HUES6 (cell line): Measurements from ENCODE around the gene FOXJ3.

Source experiments
- H3K27ac ChIP-seq: 2 replicates; pipeline ENCODE4 v1.7.0; 2013; ENCODE audit warnings: low read depth, mild to moderate bottlenecking, low read length, inconsistent platforms
- H3K27me3 ChIP-seq: 2 replicates; pipeline ENCODE4 v1.6.1; 2013; ENCODE audit warnings: low read length; ENCODE audit not compliant: control insufficient read depth, insufficient read depth
- H3K36me3 ChIP-seq: 2 replicates; pipeline ENCODE4 v1.6.1; 2013; ENCODE audit warnings: low read length; ENCODE audit not compliant: control insufficient read depth, insufficient read depth
- H3K4me1 ChIP-seq: 2 replicates; pipeline ENCODE4 v1.6.1; 2013; ENCODE audit warnings: low read length; ENCODE audit not compliant: control insufficient read depth, insufficient read depth
- H3K4me3 ChIP-seq: 2 replicates; pipeline ENCODE4 v1.5.1; 2013; ENCODE audit warnings: low read depth, low read length
- H3K9ac ChIP-seq: one replicate; pipeline ENCODE4 v1.6.1; 2013; ENCODE audit warnings: mild to moderate bottlenecking, low read length
- H3K9me3 ChIP-seq: 2 replicates; pipeline ENCODE4 v1.6.1; 2013; ENCODE audit warnings: low read depth, low read length; ENCODE audit not compliant: control insufficient read depth, insufficient read depth

Gene FOXJ3

DNA sequence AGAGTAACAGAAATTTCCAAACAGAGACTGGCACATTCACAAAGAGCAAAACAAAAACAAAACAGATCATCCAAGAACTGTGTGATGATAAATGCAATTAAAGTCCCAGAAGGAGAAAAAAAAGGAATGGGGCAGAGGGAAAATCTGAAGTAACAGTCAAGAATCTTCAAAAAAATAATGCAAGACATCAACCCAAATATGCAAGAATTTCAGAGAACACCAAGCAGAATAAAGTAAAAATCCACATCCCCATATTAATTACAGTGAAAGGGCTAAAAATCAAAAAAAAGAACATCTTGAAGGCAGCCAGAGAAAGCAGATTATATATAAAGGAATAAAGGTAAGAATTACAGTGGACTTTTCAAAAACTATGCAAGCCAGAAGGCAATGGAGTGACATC is 67.1 kb downstream of the FOXJ3 start:
- Histone ChIP-seq H3K27me3 (no peaks in the 10 kb centered on the region), H3K9ac (no peak overlapping the region), H3K27ac (no peak overlapping the region), H3K36me3 (peaks cover 13% of the 10 kb centered on the region), H3K4me1 (peaks cover 13% of the 10 kb centered on the region), H3K4me3 (no peak overlapping the region), H3K9me3 (no peaks in the 10 kb centered on the region)

DNA sequence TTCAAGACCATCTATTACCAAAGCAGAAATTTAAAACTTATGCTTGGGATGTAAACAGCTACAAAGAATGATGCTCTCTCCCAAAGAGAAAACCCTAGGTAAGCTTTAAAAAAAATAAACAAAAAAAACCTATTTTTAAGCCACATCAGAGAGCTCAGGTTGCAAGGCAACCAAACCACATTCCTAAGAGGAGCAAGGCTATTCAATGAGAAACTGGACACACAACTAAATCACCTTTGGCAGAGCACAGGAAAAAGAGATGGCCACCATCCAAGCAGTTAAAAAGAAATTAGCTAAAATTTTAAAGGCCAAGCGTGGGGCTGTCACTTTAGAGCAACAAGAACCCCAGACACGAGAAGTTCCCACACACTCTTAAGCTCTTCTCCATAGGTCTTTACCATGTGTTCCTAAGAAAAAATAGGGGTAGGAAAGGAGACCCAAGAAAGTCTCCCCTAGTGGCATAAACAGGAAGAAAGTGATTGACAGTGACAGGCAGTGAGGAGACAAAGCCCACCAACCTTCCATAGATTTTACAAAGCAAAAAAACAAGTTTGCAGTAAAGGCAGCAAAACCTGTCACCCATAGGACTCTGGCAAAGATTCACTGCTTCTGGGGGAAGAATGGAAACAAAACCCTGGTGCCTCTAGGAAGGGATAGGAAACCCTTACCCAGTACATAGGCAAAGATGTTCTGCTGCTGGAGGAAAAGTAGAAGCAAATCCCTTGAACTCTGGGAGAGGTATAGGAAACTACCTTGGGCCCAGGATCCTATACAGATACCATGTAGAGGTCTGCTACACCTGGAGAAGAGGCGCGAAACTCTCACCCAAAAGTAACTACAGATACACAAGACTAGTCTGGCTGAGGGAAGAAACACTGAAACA is 68.5 kb downstream of the FOXJ3 start:
- H3K27ac ChIP-seq: no peak overlapping the region
- peaks cover 18% of the 10 kb centered on the region for H3K36me3 ChIP-seq
- H3K27me3 ChIP-seq: no peaks in the 10 kb centered on the region
- no peak overlapping the region for H3K4me3 ChIP-seq
- H3K9me3 ChIP-seq: no peaks in the 10 kb centered on the region
- H3K4me1 ChIP-seq: peaks cover 13% of the 10 kb centered on the region
- no peak overlapping the region for H3K9ac ChIP-seq

GRCh38 chr1:42264511-42265190 is 70.4 kb downstream of the FOXJ3 start:
- no peak overlapping the region for H3K4me3 ChIP-seq
- no peaks in the 10 kb centered on the region for H3K27me3 ChIP-seq
- H3K9me3 ChIP-seq: no peaks in the 10 kb centered on the region
- H3K4me1 ChIP-seq: peaks cover 15% of the 10 kb centered on the region
- H3K36me3 ChIP-seq: peaks cover 21% of the 10 kb centered on the region
- H3K9ac ChIP-seq: no peak overlapping the region
- no peak overlapping the region for H3K27ac ChIP-seq

GRCh38 chr1:42263019-42263418 is 72.0 kb downstream of the FOXJ3 start:
- no peaks in the 10 kb centered on the region for H3K27me3 ChIP-seq
- no peaks in the 10 kb centered on the region for H3K9me3 ChIP-seq
- H3K4me1 ChIP-seq: peaks cover 18% of the 10 kb centered on the region

DNA sequence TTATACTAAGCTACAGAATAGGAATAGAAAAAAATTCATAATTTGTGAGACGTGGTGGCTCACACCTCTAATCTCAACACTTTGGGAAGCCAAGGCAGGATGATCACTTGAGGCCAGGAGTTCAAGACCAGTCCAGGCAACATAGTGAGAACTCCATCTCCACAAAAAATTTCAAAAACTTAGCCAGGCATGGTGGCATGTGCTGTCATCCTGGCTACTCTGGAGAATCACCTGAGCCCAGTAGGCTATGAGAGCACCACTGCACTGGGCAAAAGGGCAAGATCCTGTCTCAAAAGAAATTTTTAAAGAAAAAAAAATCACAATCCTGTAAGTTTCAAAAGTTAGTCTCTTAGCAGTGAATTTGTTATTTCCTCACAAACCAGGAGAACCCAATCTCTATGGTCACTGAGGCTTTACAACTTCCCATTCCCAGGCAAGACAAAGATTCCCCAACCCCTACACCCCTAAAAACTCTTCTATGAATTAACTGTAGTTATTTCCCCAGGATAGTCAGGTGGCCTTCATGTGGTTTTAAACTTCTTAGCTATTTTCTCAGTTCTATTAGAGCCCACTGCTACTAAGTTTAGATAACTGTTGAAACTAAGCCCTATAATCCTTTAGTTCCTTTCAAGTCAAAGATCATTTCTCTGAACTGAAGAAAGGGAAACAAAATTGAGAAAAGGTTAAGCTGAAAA is 74.5 kb downstream of the FOXJ3 start:
- Histone ChIP-seq H3K36me3 (peaks cover 21% of the 10 kb centered on the region), H3K27ac (no peak overlapping the region), H3K4me3 (no peak overlapping the region)

More at GRCh38 chr1:42263019-42263418, 72.0 kb downstream of the FOXJ3 start:
- peaks cover 21% of the 10 kb centered on the region for H3K36me3 ChIP-seq
- H3K4me3 ChIP-seq: no peak overlapping the region
- no peak overlapping the region for H3K27ac ChIP-seq
- no peak overlapping the region for H3K9ac ChIP-seq

DNA sequence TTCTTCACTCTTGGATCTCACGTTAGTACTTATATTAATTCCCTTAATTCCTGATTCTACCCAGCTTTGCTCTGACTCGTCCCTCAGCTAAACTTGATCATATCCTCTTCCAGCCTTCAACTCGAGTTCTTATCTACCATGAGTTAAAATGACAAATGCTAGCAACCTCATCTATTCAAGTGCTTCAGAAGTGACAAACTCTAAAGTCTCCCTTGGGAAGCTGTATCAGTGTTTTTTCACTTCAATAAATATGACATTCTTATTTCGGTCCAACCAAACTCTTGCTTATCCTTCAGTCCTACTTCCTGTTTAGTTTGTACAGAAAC is 75.3 kb downstream of the FOXJ3 start:
- Histone ChIP-seq H3K4me3 (no peak overlapping the region), H3K4me1 (peaks cover 5% of the 10 kb centered on the region; the same call in 1 of the 2 replicates), H3K9ac (no peak overlapping the region), H3K27me3 (no peaks in the 10 kb centered on the region), H3K27ac (no peak overlapping the region; the same call in 1 of the 2 replicates), H3K9me3 (peaks cover 2% of the 10 kb centered on the region; the same call in 1 of the 2 replicates), H3K36me3 (peaks cover 17% of the 10 kb centered on the region)

More for the DNA sequence above, 74.5 kb downstream of the FOXJ3 start:
- Histone ChIP-seq H3K4me1 (peaks cover 5% of the 10 kb centered on the region; the same call in 1 of the 2 replicates), H3K9me3 (no peaks in the 10 kb centered on the region), H3K9ac (no peak overlapping the region), H3K27me3 (no peaks in the 10 kb centered on the region)

DNA sequence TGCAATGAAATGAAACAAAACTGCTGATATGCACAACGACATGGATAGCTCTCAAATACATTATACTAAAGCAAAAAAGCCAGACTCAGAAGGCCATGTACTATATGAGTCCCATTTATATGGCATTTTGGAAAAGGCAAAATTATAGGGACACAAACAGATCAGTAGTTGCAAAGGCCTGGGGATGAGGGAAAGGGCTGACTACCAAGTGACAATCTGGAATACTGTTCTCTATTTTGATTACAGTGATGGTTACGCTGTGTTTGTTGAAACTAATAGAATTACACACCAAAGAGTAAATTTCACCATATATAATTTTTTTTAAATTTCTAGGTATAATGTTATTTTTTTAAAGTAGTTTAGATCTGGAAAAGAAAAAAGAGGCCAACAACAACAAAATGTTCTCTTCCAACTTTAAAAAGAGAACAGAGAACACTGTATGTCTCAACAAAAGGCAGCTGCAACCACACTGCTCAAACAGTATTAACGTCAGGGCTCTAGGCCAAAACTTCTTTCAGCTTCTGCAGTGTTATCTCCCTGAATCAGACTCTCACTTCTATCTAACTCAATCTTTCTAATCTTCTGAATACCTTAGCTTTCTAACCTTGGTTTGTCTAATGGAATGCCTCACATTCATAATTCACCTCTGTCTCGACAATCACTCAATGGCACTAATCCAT is 75.8 kb downstream of the FOXJ3 start:
- H3K4me3 ChIP-seq: no peak overlapping the region
- H3K36me3 ChIP-seq: peaks cover 12% of the 10 kb centered on the region
- no peak overlapping the region; the same call in 1 of the 2 replicates for H3K27ac ChIP-seq
- H3K4me1 ChIP-seq: peaks cover 5% of the 10 kb centered on the region; the same call in 1 of the 2 replicates
- H3K9me3 ChIP-seq: peaks cover 2% of the 10 kb centered on the region; the same call in 1 of the 2 replicates
- H3K27me3 ChIP-seq: no peaks in the 10 kb centered on the region
- no peak overlapping the region for H3K9ac ChIP-seq

DNA sequence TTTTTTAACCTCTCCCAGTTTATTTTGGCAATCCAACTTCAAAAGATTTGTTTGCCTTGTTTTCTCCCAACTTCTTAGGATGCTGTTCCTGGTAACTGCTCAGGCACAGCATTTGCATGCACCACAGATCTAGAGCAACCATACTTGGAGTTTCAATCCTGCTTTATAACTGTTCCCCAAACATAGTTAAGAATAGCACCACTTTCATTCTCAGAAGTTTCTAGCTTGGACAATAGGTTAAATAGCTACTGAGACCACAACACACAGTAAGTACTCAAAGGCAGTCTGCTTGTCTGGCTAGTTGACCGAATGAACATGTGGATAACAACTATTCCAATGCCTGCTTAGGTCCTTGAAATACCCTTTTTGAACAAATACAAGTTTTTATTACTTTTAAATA is 76.8 kb downstream of the FOXJ3 start:
- H3K9me3 ChIP-seq: peaks cover 2% of the 10 kb centered on the region; the same call in 1 of the 2 replicates
- no peaks in the 10 kb centered on the region for H3K27me3 ChIP-seq
- no peak overlapping the region for H3K4me3 ChIP-seq
- peaks cover 8% of the 10 kb centered on the region; the same call in 1 of the 2 replicates for H3K36me3 ChIP-seq
- H3K9ac ChIP-seq: no peak overlapping the region
- peaks cover 5% of the 10 kb centered on the region; the same call in 1 of the 2 replicates for H3K4me1 ChIP-seq
- H3K27ac ChIP-seq: no peak overlapping the region

GRCh38 chr1:42251042-42251441 is 84.0 kb downstream of the FOXJ3 start:
- Histone ChIP-seq H3K9me3 (peaks cover 2% of the 10 kb centered on the region; the same call in 1 of the 2 replicates), H3K9ac (no peak overlapping the region), H3K4me1 (no peaks in the 10 kb centered on the region), H3K27ac (no peak overlapping the region), H3K36me3 (peaks cover 7% of the 10 kb centered on the region; the same call in 1 of the 2 replicates), H3K27me3 (no peaks in the 10 kb centered on the region), H3K4me3 (no peak overlapping the region)

- Histone ChIP-seq H3K36me3 (peaks cover 7% of the 10 kb centered on the region; the same call in 1 of the 2 replicates), H3K4me1 (no peaks in the 10 kb centered on the region; the same call in 1 of the 2 replicates), H3K27ac (no peak overlapping the region), H3K9ac (no peak overlapping the region), H3K4me3 (no peak overlapping the region), H3K27me3 (no peaks in the 10 kb centered on the region), H3K9me3 (peaks cover 2% of the 10 kb centered on the region; the same call in 1 of the 2 replicates)
These were observed 84.9 kb downstream of the FOXJ3 start for GRCh38 chr1:42250164-42250563.
